Esophagus squamous epithelium (tissue), 5 donors: Measurements from ENCODE around the gene TRDMT1. TPM values are rescaled to one million over a fixed set of nuclear protein-coding genes. Genes with fewer than 3 reads are reported as not detected.

Experiments
- DNase-seq: peaks from one replicate; lab custom pipeline; 2025; lab: John Stamatoyannopoulos, UW
- H3K27ac ChIP-seq, 4 donors: fragments of 200-600 bp; sonication (generic); one replicate each; pipeline ENCODE4 v1.5.1; 2016 to 2019; ENCODE audit warnings: mild to moderate bottlenecking in 1 of 4
- H3K27me3 ChIP-seq, 4 donors: fragments of 200-600 bp; sonication (generic); 1 replicate in 3 of 4; 2 replicates in 1 of 4; pipeline versions ENCODE4 v1.5.1 to v1.6.0; 2017 to 2021; ENCODE audit warnings: antibody characterized with exemption in 1 of 4
- H3K36me3 ChIP-seq, 3 donors: fragments of 200-600 bp; sonication (generic); one replicate each; pipeline ENCODE4 v1.5.1; 2016 to 2019
- H3K4me1 ChIP-seq, 3 donors: fragments of 200-600 bp; sonication (generic); one replicate each; pipeline ENCODE4 v1.5.1; 2017 to 2019
- H3K4me3 ChIP-seq, 4 donors: fragments of 200-600 bp; sonication (generic); 1 replicate in 3 of 4; 2 replicates in 1 of 4; pipeline ENCODE4 v1.5.1; 2016 to 2019; ENCODE audit warnings: mild to moderate bottlenecking in 2 of 4, moderate library complexity in 1 of 4
- H3K9me3 ChIP-seq, 3 donors: fragments of 200-600 bp; sonication (generic); one replicate each; pipeline ENCODE4 v1.5.1; 2016 to 2019
- POLR2A ChIP-seq, 4 donors: fragments of 450-650 bp; IDR thresholded peaks; one replicate each; pipeline ENCODE4 v1.6.1; 2017; ENCODE audit warnings: antibody characterized with exemption in 4 of 4, mild to moderate bottlenecking in 4 of 4, moderate library complexity in 3 of 4
- WGBS, 2 donors: methylation state at CpG; one replicate each; pipeline ENCODE4 v1.1.5; 2018; 5-methylcytosine and 5-hydroxymethylcytosine counted together
- intact Hi-C: fragments of 100-400 bp; cut with DNase I; formaldehyde crosslinking; loops from one replicate; pipeline ENCODE4 v1.15.0; 2022
- total RNA-seq, 4 donors: library from RNA; depleted of rRNA; stranded (reverse); fragments of >200 nt; gene quantifications; one replicate each; pipeline ENCODE4 v1.1.0, GENCODE V29; 2016
- TF ChIP-seq, protein P1 (sequence below), 6 experiments: fragments of 450-650 bp in 4 of 6; fragments of 200-600 bp in 2 of 6; sonication (generic) in 2 of 6; IDR thresholded peaks; one replicate each; pipeline ENCODE4 v1.5.1; 2016 to 2019; ENCODE audit warnings: antibody characterized with exemption in 6 of 6, mild to moderate bottlenecking in 4 of 6, moderate library complexity in 4 of 6
- donor health status: DM: yes; HTN: yes; CAD: no.

TRDMT1 gene
- total RNA-seq, 4 donors from 2014 or later, result 1.3 to 5.9 (median 2.6) TPM

DNA sequence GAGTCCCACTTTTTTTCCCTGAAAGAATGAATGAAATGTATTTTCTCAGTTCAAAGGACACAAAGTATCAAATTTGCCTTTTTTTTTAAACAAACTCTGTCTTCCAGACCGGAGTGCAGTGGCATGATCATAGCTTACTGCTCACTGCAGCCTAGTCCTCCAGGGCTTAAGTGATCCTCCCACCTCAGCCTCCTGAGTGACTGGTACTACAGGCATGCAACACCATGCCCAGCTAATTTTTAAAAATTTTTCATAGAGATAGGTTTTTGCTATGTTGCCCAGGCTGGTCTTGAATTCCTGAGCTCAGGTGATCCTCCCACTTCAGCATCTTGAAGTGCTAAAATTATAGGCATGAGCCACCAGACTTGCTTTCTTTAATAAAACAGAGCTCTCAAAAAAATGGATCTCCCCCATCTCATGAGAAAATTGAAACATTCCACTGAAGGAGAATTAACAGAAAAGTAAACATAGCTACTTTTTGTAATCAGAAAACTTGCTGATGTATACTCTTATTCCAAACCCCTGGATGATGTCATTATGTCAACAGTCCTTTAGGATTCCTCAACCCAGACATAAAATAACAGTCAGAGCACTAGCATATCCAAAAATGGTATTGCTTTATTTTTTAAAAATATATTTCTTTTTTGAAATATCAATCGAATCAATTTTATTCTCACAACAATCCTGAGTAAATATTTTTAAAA is 12.3 kb upstream of the TRDMT1 start:
- Histone ChIP-seq H3K9me3 (no peaks in the 10 kb centered on the region), H3K27me3 (no peaks in the 10 kb centered on the region), H3K36me3 (no peaks in the 10 kb centered on the region), H3K4me3 (no peak overlapping the region), H3K27ac (no peak overlapping the region), H3K4me1 (peaks cover 0 to 25% (median 10%) of the 10 kb centered on the region in 3 donors)
- no peak for DNase-seq
- intact Hi-C loops, result no loop called here
- TF ChIP-seq POLR2A (IDR thresholded peaks at IDR 0.05), result no peak
- TF ChIP-seq, protein P1, sequence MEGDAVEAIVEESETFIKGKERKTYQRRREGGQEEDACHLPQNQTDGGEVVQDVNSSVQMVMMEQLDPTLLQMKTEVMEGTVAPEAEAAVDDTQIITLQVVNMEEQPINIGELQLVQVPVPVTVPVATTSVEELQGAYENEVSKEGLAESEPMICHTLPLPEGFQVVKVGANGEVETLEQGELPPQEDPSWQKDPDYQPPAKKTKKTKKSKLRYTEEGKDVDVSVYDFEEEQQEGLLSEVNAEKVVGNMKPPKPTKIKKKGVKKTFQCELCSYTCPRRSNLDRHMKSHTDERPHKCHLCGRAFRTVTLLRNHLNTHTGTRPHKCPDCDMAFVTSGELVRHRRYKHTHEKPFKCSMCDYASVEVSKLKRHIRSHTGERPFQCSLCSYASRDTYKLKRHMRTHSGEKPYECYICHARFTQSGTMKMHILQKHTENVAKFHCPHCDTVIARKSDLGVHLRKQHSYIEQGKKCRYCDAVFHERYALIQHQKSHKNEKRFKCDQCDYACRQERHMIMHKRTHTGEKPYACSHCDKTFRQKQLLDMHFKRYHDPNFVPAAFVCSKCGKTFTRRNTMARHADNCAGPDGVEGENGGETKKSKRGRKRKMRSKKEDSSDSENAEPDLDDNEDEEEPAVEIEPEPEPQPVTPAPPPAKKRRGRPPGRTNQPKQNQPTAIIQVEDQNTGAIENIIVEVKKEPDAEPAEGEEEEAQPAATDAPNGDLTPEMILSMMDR (IDR thresholded peaks at IDR 0.05), result no peak
- 58 to 87% methylated on average over 2 of the region's 2 CpGs for WGBS, 2 donors

GRCh38 chr10:17212802-17213221 is 11.3 kb upstream of the TRDMT1 start:
- H3K9me3 ChIP-seq, result no peaks in the 10 kb centered on the region
- H3K36me3 ChIP-seq, result no peaks in the 10 kb centered on the region
- no peak overlapping the region for H3K4me3 ChIP-seq
- no peak for DNase-seq
- no peak for TF ChIP-seq POLR2A (IDR thresholded peaks at IDR 0.05)
- TF ChIP-seq, protein P1 (IDR thresholded peaks at IDR 0.05), result no peak
- intact Hi-C loops, result no loop called here
- H3K27me3 ChIP-seq, result no peaks in the 10 kb centered on the region
- peak overlapping the region in 1 of 4 donors; percentile 4 for H3K27ac ChIP-seq
- H3K4me1 ChIP-seq, result peaks cover 0 to 25% (median 10%) of the 10 kb centered on the region in 3 donors

DNA sequence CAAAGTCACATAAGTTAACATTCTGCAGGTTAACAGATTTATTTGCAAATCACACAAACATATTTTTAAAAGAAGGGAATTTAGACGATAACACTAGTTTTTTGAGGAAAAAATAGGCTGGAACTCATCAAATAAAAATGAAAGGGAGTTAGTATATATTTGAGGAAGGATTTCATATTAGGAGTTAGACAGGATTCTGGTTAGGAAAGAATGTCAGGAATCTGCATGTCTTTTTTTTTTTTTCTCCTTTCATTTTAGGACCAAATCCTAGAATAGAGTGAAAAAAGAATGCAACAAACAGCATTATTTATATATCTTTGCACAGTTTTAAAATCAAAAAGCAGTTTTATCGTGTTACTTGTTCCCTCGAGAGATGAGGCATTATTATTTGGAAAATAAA is 8.9 kb upstream of the TRDMT1 start:
- TF ChIP-seq, protein P1 (IDR thresholded peaks at IDR 0.05), result no peak
- no peak for TF ChIP-seq POLR2A (IDR thresholded peaks at IDR 0.05)
- Histone ChIP-seq H3K36me3 (no peaks in the 10 kb centered on the region), H3K4me1 (peaks cover 0 to 8% (median 4%) of the 10 kb centered on the region in 3 donors), H3K9me3 (no peaks in the 10 kb centered on the region), H3K27me3 (no peaks in the 10 kb centered on the region), H3K4me3 (no peak overlapping the region), H3K27ac (no peak overlapping the region)
- intact Hi-C loops, result no loop called here
- 42 to 57% methylated on average over 3 of the region's 3 CpGs for WGBS, 2 donors
- no peak for DNase-seq

DNA sequence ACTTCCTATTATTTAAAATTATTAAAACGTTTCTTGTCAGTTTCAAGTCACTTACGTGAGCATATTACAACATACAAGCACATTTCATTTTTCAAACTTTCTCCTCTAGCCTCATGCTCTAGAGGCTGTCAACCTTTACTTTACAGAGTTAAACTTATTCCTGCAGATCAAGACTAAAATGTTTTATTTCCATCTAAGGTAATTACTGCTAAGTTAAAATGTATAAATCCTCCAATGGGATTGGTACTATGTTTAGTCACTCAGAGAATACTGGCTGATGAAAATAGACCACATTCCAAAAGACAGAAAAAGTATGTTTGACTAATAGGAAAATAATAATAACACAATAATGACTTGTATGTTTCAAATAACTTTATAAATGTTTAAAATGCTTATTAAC is 8.4 kb upstream of the TRDMT1 start:
- WGBS, 2 donors, result 62 to 71% methylated on average over 2 of the region's 2 CpGs
- intact Hi-C loops, result no loop called here

GRCh38 chr10:17209302-17209701 is 7.8 kb upstream of the TRDMT1 start:
- DNase-seq, result no peak
- Histone ChIP-seq H3K36me3 (no peaks in the 10 kb centered on the region), H3K27me3 (no peaks in the 10 kb centered on the region), H3K4me1 (no peaks in the 10 kb centered on the region), H3K9me3 (no peaks in the 10 kb centered on the region), H3K4me3 (no peak overlapping the region), H3K27ac (no peak overlapping the region)
- WGBS, 2 donors, result 58 to 77% methylated on average over 1 of the region's 1 CpG
- intact Hi-C loops, result no loop called here
- no peak for TF ChIP-seq POLR2A (IDR thresholded peaks at IDR 0.05)
- TF ChIP-seq, protein P1 (IDR thresholded peaks at IDR 0.05), result no peak

More for the DNA sequence above, 8.4 kb upstream of the TRDMT1 start:
- Histone ChIP-seq H3K27me3 (no peaks in the 10 kb centered on the region), H3K27ac (no peak overlapping the region), H3K9me3 (no peaks in the 10 kb centered on the region), H3K4me1 (peaks cover 0 to 3% (median 0%) of the 10 kb centered on the region in 3 donors), H3K36me3 (no peaks in the 10 kb centered on the region), H3K4me3 (no peak overlapping the region)
- TF ChIP-seq, protein P1 (IDR thresholded peaks at IDR 0.05), result no peak
- no peak for TF ChIP-seq POLR2A (IDR thresholded peaks at IDR 0.05)
- no peak for DNase-seq
